GM12892 (cell line): ENCODE data around the gene TNS3.
"Not testable (repeated sequence)": the region's sequence is repeated elsewhere in the genome, so short reads cannot be mapped to it uniquely, and the experiment has no call there.

Experiments used
- DNase-seq: peaks from one replicate; pipeline ENCODE4 v3.0.0; 2011; ENCODE audit not compliant: insufficient read length
- FAIRE-seq: peaks from 2 replicates; lab custom pipeline; 2011; peaks lifted over from hg19 to GRCh38; lab: Jason Lieb, UNC
- POLR2A ChIP-seq: IDR thresholded peaks from 2 replicates; pipeline ENCODE4 v1.6.1; 2011; ENCODE audit warnings: low read depth, low read length, control low read depth
- POLR2AphosphoS5 ChIP-seq: IDR thresholded peaks from 2 replicates; pipeline ENCODE4 v1.6.1; 2011; ENCODE audit warnings: low read depth, low read length, control low read depth
- TAF1 ChIP-seq: IDR thresholded peaks from 2 replicates; pipeline ENCODE4 v1.6.1; 2011; ENCODE audit warnings: low read depth, mild to moderate bottlenecking, control low read depth, low read length, borderline replicate concordance

Gene TNS3

GRCh38 chr7:47471358-47471703 is 110.6 kb downstream of the TNS3 start:
- no peak for FAIRE-seq
- no peak for DNase-seq
- TF ChIP-seq TAF1 (no peak), POLR2A (no peak), POLR2AphosphoS5 (no peak)

GRCh38 chr7:47470567-47471357 is 111.1 kb downstream of the TNS3 start:
- DNase-seq (no peak), FAIRE-seq (no peak)

GRCh38 chr7:47469846-47470245 is 112.1 kb downstream of the TNS3 start:
- not testable (repeated sequence) for FAIRE-seq

More at GRCh38 chr7:47470567-47471357, 111.1 kb downstream of the TNS3 start:
- TF ChIP-seq POLR2A (no peak), TAF1 (no peak), POLR2AphosphoS5 (no peak)

GRCh38 chr7:47466832-47467231 is 115.1 kb downstream of the TNS3 start:
- FAIRE-seq (no peak), DNase-seq (no peak)
- TF ChIP-seq POLR2AphosphoS5 = no peak
- TF ChIP-seq TAF1 = no peak
- no peak for TF ChIP-seq POLR2A

More at GRCh38 chr7:47469846-47470245, 112.1 kb downstream of the TNS3 start:
- not testable (repeated sequence) for DNase-seq

- no peak for FAIRE-seq
- no peak for DNase-seq
- no peak for TF ChIP-seq TAF1
- no peak for TF ChIP-seq POLR2AphosphoS5
- TF ChIP-seq POLR2A = no peak
Observed at GRCh38 chr7:47465191-47465590, 116.7 kb downstream of the TNS3 start.

GRCh38 chr7:47464266-47464665 is 117.6 kb downstream of the TNS3 start:
- FAIRE-seq = no peak

GRCh38 chr7:47461746-47462145 is 120.2 kb downstream of the TNS3 start:
- no peak for FAIRE-seq
- DNase-seq = no peak
- TF ChIP-seq POLR2AphosphoS5 (no peak), POLR2A (no peak), TAF1 (no peak)

More at GRCh38 chr7:47464266-47464665, 117.6 kb downstream of the TNS3 start:
- DNase-seq = no peak
- TF ChIP-seq POLR2AphosphoS5 (no peak), TAF1 (no peak), POLR2A (no peak)

GRCh38 chr7:47461161-47461560 is 120.8 kb downstream of the TNS3 start:
- DNase-seq (no peak), FAIRE-seq (no peak)
- TF ChIP-seq POLR2AphosphoS5 (no peak), TAF1 (no peak), POLR2A (no peak)

- DNase-seq (no peak), FAIRE-seq (no peak)
- TF ChIP-seq POLR2A = no peak
- TF ChIP-seq POLR2AphosphoS5 = no peak
- TF ChIP-seq TAF1 = no peak
Observed at GRCh38 chr7:47460251-47460989, 121.5 kb downstream of the TNS3 start.

- no peak for FAIRE-seq
- TF ChIP-seq POLR2AphosphoS5 (no peak), TAF1 (no peak)
- DNase-seq = no peak
Observed at GRCh38 chr7:47458486-47458885, 123.4 kb downstream of the TNS3 start.

GRCh38 chr7:47458057-47458456 is 123.9 kb downstream of the TNS3 start:
- TF ChIP-seq TAF1 (no peak), POLR2A (no peak), POLR2AphosphoS5 (no peak)
- FAIRE-seq (no peak), DNase-seq (no peak)
